ENCODE results near the gene PHF23. TPM values are rescaled to one million over a fixed set of nuclear protein-coding genes. Genes with fewer than 3 reads are reported as not detected.

The PHF23 gene
- total and polyA plus RNA-seq, 9 of the 15 experiments (the other 6 are each of a cell fraction or from before 2014, with no cell fraction given): 7.4 to 87.5 (median 33.7) TPM

DNA sequence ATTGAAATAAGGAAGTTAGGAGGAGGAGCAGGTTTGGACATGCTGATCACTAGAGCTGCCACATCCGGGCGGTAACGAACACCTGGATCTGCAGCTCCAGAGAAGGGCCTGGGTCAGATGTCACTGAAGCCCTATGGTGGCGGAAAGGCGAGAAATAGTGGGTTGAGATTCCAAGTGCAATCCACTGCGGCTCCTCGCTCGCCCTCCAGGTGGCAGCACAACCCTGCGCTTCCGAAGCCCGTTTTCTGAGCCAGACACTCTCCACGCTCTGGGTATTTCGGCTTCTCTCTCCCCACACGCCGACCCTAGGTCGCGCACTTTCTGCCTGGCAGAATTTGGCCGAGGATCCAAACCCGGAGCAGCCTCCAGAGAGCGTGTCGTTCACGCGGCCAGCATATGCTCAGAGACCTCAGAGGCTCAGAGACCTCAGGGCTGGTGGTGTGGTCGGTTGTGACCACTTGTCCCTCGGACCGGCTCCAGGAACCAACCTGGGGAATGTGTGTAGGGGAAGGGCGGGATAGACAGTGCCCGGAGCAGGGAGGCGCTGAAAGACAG lies 41.3 kb upstream of the PHF23 start:
- peak overlapping the region; percentile 74 for H3K27ac ChIP-seq (ENCODE audit: extremely low read depth, low read depth, low read length)
- CTCF ChIA-PET (ENCODE audit: low intra/inter-chr PET ratio): interaction anchor here (0.6 to 2.3 kb wide), 4 partner anchors 15 to 686 kb away, joined by 3 to 32 read pairs (median 11); no protein-coding TSS in a partner anchor
- peak overlapping the region; percentile 91 for H2AFZ ChIP-seq (ENCODE audit: low read depth, low read length)
- ATAC-seq: peak; percentile 83
- H4K20me1 ChIP-seq (replicated peaks; ENCODE audit: control insufficient read depth, insufficient read depth, low read length): no peaks in the 10 kb centered on the region; the same call in 1 of the 2 replicates
- peak overlapping the region; percentile 84 for H3K4me2 ChIP-seq (ENCODE audit: insufficient read depth, low read length)
- no peaks in the 10 kb centered on the region for H3K9me3 ChIP-seq (replicated peaks; ENCODE audit: control insufficient read depth, insufficient read depth, low read depth, low read length)
- in situ Hi-C loops (cut with MboI): loop anchor here (5.0 kb wide), 1 partner anchor 62 kb away; no protein-coding TSS in a partner anchor
- peak; percentile 89 for FAIRE-seq
- H3K27me3 ChIP-seq (ENCODE audit: control insufficient read depth in 2 of 2, insufficient read depth in 2 of 2, low read length in 2 of 2): no peaks in the 10 kb centered on the region
- H3K9me1 ChIP-seq (ENCODE audit: control insufficient read depth, insufficient read depth, low read length): no peaks in the 10 kb centered on the region
- intact Hi-C loops (cut with micrococcal nuclease): loop anchor here (1.0 to 5.0 kb wide), 3 partner anchors 16 to 64 kb away; partner anchors contain the start of gene PHF23
- no peaks in the 10 kb centered on the region; the same call in 2 of the 3 replicates for H3K79me2 ChIP-seq (ENCODE audit: control insufficient read depth, insufficient read depth, low read length)
- no TSS peak for BruUV-seq (replicated peaks)
- peak overlapping the region; percentile 65 for H3K4me3 ChIP-seq
- H3K9ac ChIP-seq (ENCODE audit: insufficient read depth in 1 of 2, low read depth in 2 of 2, low read length in 2 of 2): peak overlapping the region; percentile 65 to 97
- 2% methylated on average over 22 of the region's 29 CpGs for WGBS (ENCODE audit: insufficient coverage, low coverage, missing lambda C conversion rate)
- peak; percentile 68 to 88 (median 74) for DNase-seq (ENCODE audit: extremely low read depth in 1 of 4, low spot score in 3 of 4)
- peaks cover 15 to 41% of the 10 kb centered on the region in 2 experiments; a peak in 4 of 5 replicates for H3K4me1 ChIP-seq (replicated peaks in 1 of 2; ENCODE audit: control insufficient read depth in 2 of 2, insufficient read depth in 2 of 2, low read length in 2 of 2)
- 0 out of 3 replicates have a peak, but pooled peaks cover 3% of the 10 kb centered on the region for H3K36me3 ChIP-seq (ENCODE audit: control insufficient read depth, insufficient read depth, low read length)
- POLR2A ChIA-PET: interaction anchor here (1.0 to 1.8 kb wide), 2 partner anchors 27 to 33 kb away, joined by 4 to 6 read pairs; no protein-coding TSS in a partner anchor
- TF ChIP-seq NONO (IDR thresholded peaks at IDR 0.05; ENCODE audit: low read depth in 2 of 2, low read length in 1 of 2): 0 out of 4 replicates have a peak, but pooled peaks of 1 of the 2 experiments have one; percentile 14
- TF ChIP-seq KLF13 (tag; IDR thresholded peaks at IDR 0.05; ENCODE audit: borderline replicate concordance, low read depth): no peak
- TF ChIP-seq PHF8 (IDR thresholded peaks at IDR 0.05; ENCODE audit: borderline replicate concordance, low read length): 0 out of 2 replicates have a peak, but pooled peaks have one; percentile 17
- peak; percentile 56; the same call in 1 of the 2 replicates for TF ChIP-seq SMAD4 (CRISPR knock-in tag; conservative IDR thresholded peaks at IDR 0.05)
- TF ChIP-seq POLR3G (IDR thresholded peaks at IDR 0.05; ENCODE audit: extremely low read depth, insufficient read length, insufficient replicate concordance): no peak
- TF ChIP-seq, protein P1, sequence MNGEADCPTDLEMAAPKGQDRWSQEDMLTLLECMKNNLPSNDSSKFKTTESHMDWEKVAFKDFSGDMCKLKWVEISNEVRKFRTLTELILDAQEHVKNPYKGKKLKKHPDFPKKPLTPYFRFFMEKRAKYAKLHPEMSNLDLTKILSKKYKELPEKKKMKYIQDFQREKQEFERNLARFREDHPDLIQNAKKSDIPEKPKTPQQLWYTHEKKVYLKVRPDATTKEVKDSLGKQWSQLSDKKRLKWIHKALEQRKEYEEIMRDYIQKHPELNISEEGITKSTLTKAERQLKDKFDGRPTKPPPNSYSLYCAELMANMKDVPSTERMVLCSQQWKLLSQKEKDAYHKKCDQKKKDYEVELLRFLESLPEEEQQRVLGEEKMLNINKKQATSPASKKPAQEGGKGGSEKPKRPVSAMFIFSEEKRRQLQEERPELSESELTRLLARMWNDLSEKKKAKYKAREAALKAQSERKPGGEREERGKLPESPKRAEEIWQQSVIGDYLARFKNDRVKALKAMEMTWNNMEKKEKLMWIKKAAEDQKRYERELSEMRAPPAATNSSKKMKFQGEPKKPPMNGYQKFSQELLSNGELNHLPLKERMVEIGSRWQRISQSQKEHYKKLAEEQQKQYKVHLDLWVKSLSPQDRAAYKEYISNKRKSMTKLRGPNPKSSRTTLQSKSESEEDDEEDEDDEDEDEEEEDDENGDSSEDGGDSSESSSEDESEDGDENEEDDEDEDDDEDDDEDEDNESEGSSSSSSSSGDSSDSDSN (IDR thresholded peaks at IDR 0.05; ENCODE audit: borderline replicate concordance in 1 of 2, low read depth in 2 of 2, low read length in 2 of 2): 0 out of 4 replicates have a peak, but pooled peaks have one; percentile 43 to 52
- TF ChIP-seq NR3C1 (CRISPR knock-in tag; IDR thresholded peaks at IDR 0.05): 0 out of 2 replicates have a peak, but pooled peaks have one; percentile 55
- no peak for TF ChIP-seq KHSRP (IDR thresholded peaks at IDR 0.05)
- TF ChIP-seq ZBTB17 (CRISPR knock-in tag; IDR thresholded peaks at IDR 0.05): no peak
- TF ChIP-seq, protein P2, sequence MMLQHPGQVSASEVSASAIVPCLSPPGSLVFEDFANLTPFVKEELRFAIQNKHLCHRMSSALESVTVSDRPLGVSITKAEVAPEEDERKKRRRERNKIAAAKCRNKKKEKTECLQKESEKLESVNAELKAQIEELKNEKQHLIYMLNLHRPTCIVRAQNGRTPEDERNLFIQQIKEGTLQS (IDR thresholded peaks at IDR 0.05): no peak
- TF ChIP-seq, protein P2 (CRISPR knock-in tag; conservative IDR thresholded peaks at IDR 0.05): 0 out of 2 replicates have a peak, but pooled peaks have one; percentile 27
- TF ChIP-seq, protein P3, sequence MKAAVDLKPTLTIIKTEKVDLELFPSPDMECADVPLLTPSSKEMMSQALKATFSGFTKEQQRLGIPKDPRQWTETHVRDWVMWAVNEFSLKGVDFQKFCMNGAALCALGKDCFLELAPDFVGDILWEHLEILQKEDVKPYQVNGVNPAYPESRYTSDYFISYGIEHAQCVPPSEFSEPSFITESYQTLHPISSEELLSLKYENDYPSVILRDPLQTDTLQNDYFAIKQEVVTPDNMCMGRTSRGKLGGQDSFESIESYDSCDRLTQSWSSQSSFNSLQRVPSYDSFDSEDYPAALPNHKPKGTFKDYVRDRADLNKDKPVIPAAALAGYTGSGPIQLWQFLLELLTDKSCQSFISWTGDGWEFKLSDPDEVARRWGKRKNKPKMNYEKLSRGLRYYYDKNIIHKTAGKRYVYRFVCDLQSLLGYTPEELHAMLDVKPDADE (conservative IDR thresholded peaks at IDR 0.05; ENCODE audit: control insufficient read depth, low read depth, low read length): peak; percentile 49; the same call in 1 of the 2 replicates
- TF ChIP-seq LARP7 (IDR thresholded peaks at IDR 0.05): 0 out of 2 replicates have a peak, but pooled peaks have one; percentile 35
- TF ChIP-seq, protein P4, sequence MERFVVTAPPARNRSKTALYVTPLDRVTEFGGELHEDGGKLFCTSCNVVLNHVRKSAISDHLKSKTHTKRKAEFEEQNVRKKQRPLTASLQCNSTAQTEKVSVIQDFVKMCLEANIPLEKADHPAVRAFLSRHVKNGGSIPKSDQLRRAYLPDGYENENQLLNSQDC (CRISPR knock-in tag; IDR thresholded peaks at IDR 0.05): no peak
- TF ChIP-seq SETDB1 (IDR thresholded peaks at IDR 0.05; ENCODE audit: low read length): no peak
- no peak for TF ChIP-seq ZNF174 (CRISPR knock-in tag; IDR thresholded peaks at IDR 0.05)

Data from K562 (cell line).